Measurements from ENCODE around the gene KANK2. TPM values are rescaled to one million over a fixed set of nuclear protein-coding genes. Genes with fewer than 3 reads are reported as not detected.
A peak's percentile ranks its signal among the peaks of the same experiment; 100 is the strongest.

The KANK2 gene
- total RNA-seq, 1 donor from 2014 or later, result 84.7 TPM

- Mint-ChIP-seq H3K4me3 (no peak overlapping the region), H3K27ac (peak overlapping the region; percentile 21), H3K27me3 (ENCODE audit: low read depth) (no peaks in the 10 kb centered on the region), H3K4me1 (peaks cover 16% of the 10 kb centered on the region), H3K36me3 (peaks cover 20% of the 10 kb centered on the region), H3K9me3 (no peaks in the 10 kb centered on the region)
- no peak for TF ChIP-seq CTCF (IDR thresholded peaks at IDR 0.05; ENCODE audit: unreplicated experiment)
- no peak for DNase-seq (ENCODE audit: low spot score in 2 of 2, unreplicated experiment in 2 of 2)
These were observed 44.7 kb upstream of the KANK2 start for GRCh38 chr19:11242025-11242424.

GRCh38 chr19:11240008-11240444 is 42.7 kb upstream of the KANK2 start:
- Mint-ChIP-seq H3K4me3 (no peak overlapping the region), H3K27me3 (ENCODE audit: low read depth) (no peaks in the 10 kb centered on the region), H3K36me3 (peaks cover 20% of the 10 kb centered on the region), H3K27ac (no peak overlapping the region), H3K4me1 (peaks cover 16% of the 10 kb centered on the region), H3K9me3 (no peaks in the 10 kb centered on the region)
- DNase-seq (ENCODE audit: low spot score in 2 of 2, unreplicated experiment in 2 of 2), result no peak
- no peak for TF ChIP-seq CTCF (IDR thresholded peaks at IDR 0.05; ENCODE audit: unreplicated experiment)

GRCh38 chr19:11239377-11240000 is 42.1 kb upstream of the KANK2 start, which contains the start of gene ANGPTL8:
TSS of gene ANGPTL8 (plus strand) at chr19:11239619. CDS start at chr19:11239638, 19 bp downstream.
- Mint-ChIP-seq H3K9me3 (no peaks in the 10 kb centered on the region), H3K4me3 (no peak within 1 kb of the TSS), H3K27ac (no peak within 1 kb of the TSS), H3K36me3 (peaks cover 23% of the 10 kb centered on the region), H3K4me1 (peaks cover 16% of the 10 kb centered on the region), H3K27me3 (ENCODE audit: low read depth) (no peaks in the 10 kb centered on the region)
- DNase-seq (ENCODE audit: low spot score in 2 of 2, unreplicated experiment in 2 of 2), result no peak
- TF ChIP-seq CTCF (IDR thresholded peaks at IDR 0.05; ENCODE audit: unreplicated experiment), result no peak

GRCh38 chr19:11238781-11239376 is 41.5 kb upstream of the KANK2 start:
- no peak for TF ChIP-seq CTCF (IDR thresholded peaks at IDR 0.05; ENCODE audit: unreplicated experiment)
- peaks cover 23% of the 10 kb centered on the region for H3K36me3 Mint-ChIP-seq
- no peak for DNase-seq (ENCODE audit: low spot score in 2 of 2, unreplicated experiment in 2 of 2)
- no peaks in the 10 kb centered on the region for H3K27me3 Mint-ChIP-seq (ENCODE audit: low read depth)
- H3K9me3 Mint-ChIP-seq, result no peaks in the 10 kb centered on the region
- H3K4me3 Mint-ChIP-seq, result no peak overlapping the region
- H3K27ac Mint-ChIP-seq, result no peak overlapping the region
- peaks cover 15% of the 10 kb centered on the region for H3K4me1 Mint-ChIP-seq

GRCh38 chr19:11238041-11238440 is 40.7 kb upstream of the KANK2 start:
- no peak overlapping the region for H3K4me3 Mint-ChIP-seq
- H3K4me1 Mint-ChIP-seq, result peaks cover 11% of the 10 kb centered on the region
- no peak for DNase-seq (ENCODE audit: low spot score in 2 of 2, unreplicated experiment in 2 of 2)
- no peaks in the 10 kb centered on the region for H3K9me3 Mint-ChIP-seq
- H3K27ac Mint-ChIP-seq, result no peak overlapping the region
- peaks cover 23% of the 10 kb centered on the region for H3K36me3 Mint-ChIP-seq
- TF ChIP-seq CTCF (IDR thresholded peaks at IDR 0.05; ENCODE audit: unreplicated experiment), result no peak
- H3K27me3 Mint-ChIP-seq (ENCODE audit: low read depth), result no peaks in the 10 kb centered on the region

Data from mesothelial cell of epicardium (in vitro differentiated cells).